DOHH2 (cell line): ENCODE results near the gene SCGB1A1.

Experiments used
- H3F3A ChIP-seq: fragments of 200-600 bp; sonication (generic), shearing (Covaris generic); 2 replicates; pipeline ENCODE4 v1.6.0; 2016; ENCODE audit warnings: antibody characterized with exemption, mild to moderate bottlenecking; ENCODE audit not compliant: control insufficient read depth, insufficient read depth
- H3K27ac ChIP-seq: fragments of 200-600 bp; sonication (generic); 2 replicates; pipeline ENCODE4 v1.5.1; 2014; ENCODE audit warnings: low read depth, mild to moderate bottlenecking, low read length, moderate library complexity
- H3K27me3 ChIP-seq: fragments of 200-600 bp; sonication (generic); 2 replicates; pipeline ENCODE4 v1.6.1; 2014; ENCODE audit warnings: mild to moderate bottlenecking, low read length, mixed read lengths; ENCODE audit not compliant: control insufficient read depth
- H3K36me3 ChIP-seq: fragments of 200-600 bp; sonication (generic); 2 replicates; pipeline ENCODE4 v1.6.1; 2014; ENCODE audit warnings: mild to moderate bottlenecking, low read length, moderate library complexity, mixed read lengths; ENCODE audit not compliant: control insufficient read depth
- H3K4me1 ChIP-seq: fragments of 200-600 bp; sonication (generic); 2 replicates; pipeline ENCODE4 v1.6.1; 2014; ENCODE audit warnings: mild to moderate bottlenecking, low read length, mixed read lengths; ENCODE audit not compliant: control insufficient read depth
- H3K4me2 ChIP-seq: fragments of 200-600 bp; sonication (generic); 2 replicates; pipeline ENCODE4 v1.6.0; 2014; ENCODE audit warnings: mild to moderate bottlenecking, low read length, moderate library complexity
- H3K4me3 ChIP-seq: fragments of 200-600 bp; sonication (generic); 2 replicates; pipeline ENCODE4 v1.5.1; 2014; ENCODE audit warnings: mild to moderate bottlenecking, low read length, mixed read lengths
- H3K79me2 ChIP-seq: fragments of 200-600 bp; sonication (generic); 2 replicates; pipeline ENCODE4 v1.6.1; 2014; ENCODE audit warnings: mild to moderate bottlenecking, low read length, mixed read lengths; ENCODE audit not compliant: control insufficient read depth
- H3K9me2 ChIP-seq: fragments of 200-600 bp; sonication (generic); replicated peaks from 2 replicates; pipeline ENCODE4 v1.6.1; 2014; ENCODE audit warnings: mild to moderate bottlenecking, low read length, mixed read lengths; ENCODE audit not compliant: control insufficient read depth
- H3K9me3 ChIP-seq: fragments of 200-600 bp; sonication (generic); 2 replicates; pipeline ENCODE4 v1.6.1; 2014; ENCODE audit warnings: antibody characterized with exemption, low read length, mixed read lengths; ENCODE audit not compliant: control insufficient read depth, insufficient read depth
- H4K20me1 ChIP-seq: fragments of 200-600 bp; sonication (generic); 2 replicates; pipeline ENCODE4 v1.6.0; 2014; ENCODE audit warnings: low read depth, mild to moderate bottlenecking, antibody characterized with exemption, low read length, moderate library complexity; ENCODE audit not compliant: control insufficient read depth, insufficient read depth
- CTCF ChIP-seq: fragments of 200-600 bp; sonication (generic); IDR thresholded peaks from one replicate; pipeline ENCODE4 v1.5.1; 2014; ENCODE audit warnings: antibody characterized with exemption, mild to moderate bottlenecking, low read depth, low read length; ENCODE audit not compliant: poor library complexity, severe bottlenecking
- EZH2phosphoT487 ChIP-seq: fragments of 200-600 bp; sonication (generic); IDR thresholded peaks from 2 replicates; pipeline ENCODE4 v1.6.1; 2017; ENCODE audit warnings: borderline replicate concordance, mild to moderate bottlenecking, antibody characterized with exemption, low read length, moderate library complexity, mixed read lengths

Gene SCGB1A1

DNA sequence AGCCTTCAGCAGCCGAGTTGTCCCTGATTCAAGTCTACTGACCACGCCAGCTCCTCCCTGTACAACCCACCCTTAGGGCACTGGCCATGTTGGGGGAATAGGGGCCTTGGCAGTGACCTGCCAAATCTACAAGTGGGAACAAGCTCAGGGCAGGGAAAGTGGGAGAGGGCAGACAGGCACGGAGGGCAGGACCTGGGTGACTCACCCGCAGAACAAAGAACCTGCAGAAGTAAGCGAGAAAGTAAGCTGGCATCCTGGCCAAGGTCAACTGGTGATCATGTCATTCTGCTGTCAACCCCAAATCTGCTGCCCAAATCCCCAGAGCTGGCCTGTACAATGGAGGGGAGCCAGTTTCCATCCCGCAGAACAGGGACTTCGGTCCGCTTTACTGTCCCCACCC, 7.9 kb upstream of the SCGB1A1 start:
- no peaks in the 10 kb centered on the region for H3F3A ChIP-seq
- no peaks in the 10 kb centered on the region for H3K4me1 ChIP-seq
- H3K27ac ChIP-seq: no peak overlapping the region
- H3K4me2 ChIP-seq: no peak overlapping the region
- H3K27me3 ChIP-seq: no peaks in the 10 kb centered on the region
- no peaks in the 10 kb centered on the region for H4K20me1 ChIP-seq
- TF ChIP-seq CTCF: no peak
- TF ChIP-seq EZH2phosphoT487: no peak
- H3K4me3 ChIP-seq: no peak overlapping the region
- H3K36me3 ChIP-seq: no peaks in the 10 kb centered on the region
- no peaks in the 10 kb centered on the region for H3K9me2 ChIP-seq
- H3K79me2 ChIP-seq: no peaks in the 10 kb centered on the region
- no peaks in the 10 kb centered on the region for H3K9me3 ChIP-seq

DNA sequence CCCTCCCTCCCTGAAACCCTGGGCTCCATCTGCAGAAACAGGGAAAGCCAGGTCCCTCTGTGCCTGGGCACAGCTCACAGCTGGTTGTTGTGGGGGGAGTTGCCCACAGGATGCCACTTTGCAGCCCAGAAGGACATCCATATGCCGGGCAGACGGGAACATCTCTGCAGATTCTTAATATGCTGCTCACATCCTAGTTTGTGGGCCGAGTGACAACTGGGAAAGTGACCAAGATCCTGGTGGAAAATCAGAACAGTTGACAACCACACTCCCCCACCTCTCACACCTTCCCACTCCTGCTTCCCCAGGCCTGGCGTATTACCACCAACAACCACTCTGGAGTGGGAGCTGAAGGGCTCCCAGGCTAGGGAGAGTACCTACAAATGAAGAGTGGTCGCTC, 7.3 kb upstream of the SCGB1A1 start:
- Histone ChIP-seq H3K36me3 (no peaks in the 10 kb centered on the region), H3K9me2 (no peaks in the 10 kb centered on the region), H3K79me2 (no peaks in the 10 kb centered on the region), H3K27me3 (no peaks in the 10 kb centered on the region), H3F3A (no peaks in the 10 kb centered on the region), H3K4me1 (no peaks in the 10 kb centered on the region), H3K4me2 (no peak overlapping the region), H3K9me3 (no peaks in the 10 kb centered on the region), H4K20me1 (no peaks in the 10 kb centered on the region), H3K27ac (no peak overlapping the region), H3K4me3 (no peak overlapping the region)
- no peak for TF ChIP-seq CTCF
- no peak for TF ChIP-seq EZH2phosphoT487

DNA sequence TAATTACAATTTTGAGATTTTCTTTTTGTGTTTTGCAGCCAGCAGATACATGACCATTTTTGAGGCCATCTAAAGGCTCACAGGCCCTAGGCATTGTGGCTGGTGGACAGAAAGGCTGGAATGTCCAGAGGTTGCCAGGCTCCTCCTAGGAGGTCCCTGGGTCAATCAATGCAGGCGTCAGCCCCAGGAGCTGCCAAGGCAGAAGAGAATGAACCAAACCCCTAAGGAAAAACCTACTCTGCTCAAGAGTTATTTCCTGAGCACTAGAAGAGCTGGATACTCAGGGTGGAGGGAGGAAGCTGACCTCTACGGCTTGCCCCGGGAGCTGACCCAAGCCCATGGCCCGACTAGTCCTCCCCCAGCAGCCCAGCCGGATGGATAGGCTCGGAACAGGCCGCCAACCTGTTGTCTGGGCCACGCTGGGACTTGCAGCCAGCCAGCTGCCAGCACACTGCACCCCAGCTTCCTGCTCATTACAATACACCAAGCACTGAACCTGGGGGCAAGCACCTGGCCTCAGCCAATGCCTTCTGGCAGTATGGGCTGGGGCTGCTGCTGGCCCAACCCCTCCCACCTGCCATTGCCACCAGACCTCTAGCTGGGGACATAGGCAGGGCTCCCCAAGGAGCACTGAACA, 5.7 kb upstream of the SCGB1A1 start:
- H3K36me3 ChIP-seq: no peaks in the 10 kb centered on the region
- H3K27me3 ChIP-seq: no peaks in the 10 kb centered on the region
- no peaks in the 10 kb centered on the region for H3K9me3 ChIP-seq
- no peak overlapping the region for H3K4me2 ChIP-seq
- TF ChIP-seq EZH2phosphoT487: no peak
- TF ChIP-seq CTCF: no peak
- H3F3A ChIP-seq: no peaks in the 10 kb centered on the region
- no peak overlapping the region for H3K27ac ChIP-seq
- no peaks in the 10 kb centered on the region for H3K79me2 ChIP-seq
- no peaks in the 10 kb centered on the region for H3K4me1 ChIP-seq
- no peaks in the 10 kb centered on the region for H4K20me1 ChIP-seq
- H3K9me2 ChIP-seq: no peaks in the 10 kb centered on the region
- no peak overlapping the region for H3K4me3 ChIP-seq
